ENCODE measurements around the gene AMPD2.

The AMPD2 gene

DNA sequence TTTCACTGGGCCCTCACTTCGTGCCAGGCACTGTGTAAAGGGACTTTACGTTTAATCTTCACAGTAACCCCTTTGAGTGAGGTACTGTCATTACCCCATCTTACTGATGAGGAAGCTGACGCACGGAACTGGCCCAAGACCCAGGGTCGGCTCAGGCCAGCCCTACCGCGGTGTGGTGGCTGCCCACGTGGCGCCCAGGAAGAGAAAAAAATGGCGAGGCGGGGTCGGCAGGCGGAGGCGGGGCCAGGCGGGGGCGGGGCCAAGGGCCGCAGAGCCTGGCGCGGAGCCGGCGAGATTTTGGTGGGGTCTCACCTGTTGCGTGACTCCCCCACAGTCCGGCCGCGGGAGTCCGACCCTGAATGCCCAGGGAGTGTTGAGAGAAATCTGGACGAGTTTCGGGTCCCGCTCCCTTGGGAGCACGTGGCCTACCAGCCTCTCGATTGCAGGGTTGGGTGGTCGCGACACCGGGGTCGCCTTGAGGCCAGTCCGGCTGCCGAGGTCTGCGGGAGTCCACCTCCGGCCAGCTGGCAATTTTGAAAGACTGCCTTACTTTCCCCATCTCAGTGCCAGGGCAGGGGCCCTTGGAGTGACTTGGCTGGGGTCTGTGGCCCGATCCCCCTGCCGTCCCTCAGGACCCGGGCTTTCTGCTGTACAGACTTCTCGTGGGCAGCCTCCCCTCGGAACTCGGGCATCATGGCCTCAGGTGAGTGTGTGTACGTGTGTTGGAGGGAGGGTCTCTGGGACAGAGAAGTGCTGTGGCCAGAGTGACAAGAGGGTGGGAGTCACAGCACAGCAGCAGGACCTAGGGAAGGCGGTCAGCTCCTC is at the start of gene AMPD2, which contains the start of gene GNAT2:
Gene AMPD2 (plus strand): TSS at position 262 of the 825 bp plus-strand sequence. CDS start 1,339 bp downstream, outside the sequence.
Gene GNAT2 (minus strand): TSS at position 41 of the 825 bp plus-strand sequence. CDS start 6,746 bp downstream, outside the sequence.
- peak; percentile 75 for DNase-seq (ENCODE audit: low read depth)

DNA sequence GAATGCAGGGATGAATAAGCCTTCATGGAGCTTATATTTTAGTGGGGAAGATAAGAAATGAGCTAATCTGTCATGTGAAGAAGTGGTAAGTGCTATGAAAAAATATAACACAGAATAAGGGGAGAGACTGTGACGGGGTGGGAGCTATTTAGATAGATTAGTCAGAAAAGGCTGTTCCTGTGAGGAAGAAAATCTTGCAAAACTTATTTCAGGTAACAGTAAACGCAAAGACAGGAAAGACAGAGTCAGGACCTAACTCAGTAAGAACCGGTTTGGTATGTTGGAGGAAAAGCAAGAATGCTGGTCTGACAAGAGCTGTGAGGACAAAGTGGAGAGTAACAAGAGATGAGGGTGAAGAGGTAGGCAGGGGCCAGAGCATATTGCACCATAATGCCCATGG is 49.2 kb upstream of the AMPD2 start:
- no peak for DNase-seq (ENCODE audit: low read depth)

DNA sequence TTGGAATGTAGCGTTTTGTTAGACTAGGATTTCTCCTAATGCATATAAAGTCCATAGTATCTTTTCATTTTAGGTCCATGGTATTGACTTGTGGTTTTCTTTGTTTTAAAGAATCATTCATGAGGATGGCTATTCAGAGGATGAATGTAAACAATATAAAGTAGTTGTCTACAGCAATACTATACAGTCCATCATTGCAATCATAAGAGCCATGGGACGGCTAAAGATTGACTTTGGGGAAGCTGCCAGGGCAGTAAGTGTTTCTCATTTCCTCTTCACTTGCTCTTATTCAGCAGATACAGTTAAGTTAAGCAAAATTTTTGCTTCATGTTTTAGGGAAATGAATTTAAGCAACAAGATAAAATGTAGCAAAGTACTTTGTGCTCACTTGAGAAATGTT is 45.9 kb upstream of the AMPD2 start:
- DNase-seq (ENCODE audit: low read depth), result no peak

DNA sequence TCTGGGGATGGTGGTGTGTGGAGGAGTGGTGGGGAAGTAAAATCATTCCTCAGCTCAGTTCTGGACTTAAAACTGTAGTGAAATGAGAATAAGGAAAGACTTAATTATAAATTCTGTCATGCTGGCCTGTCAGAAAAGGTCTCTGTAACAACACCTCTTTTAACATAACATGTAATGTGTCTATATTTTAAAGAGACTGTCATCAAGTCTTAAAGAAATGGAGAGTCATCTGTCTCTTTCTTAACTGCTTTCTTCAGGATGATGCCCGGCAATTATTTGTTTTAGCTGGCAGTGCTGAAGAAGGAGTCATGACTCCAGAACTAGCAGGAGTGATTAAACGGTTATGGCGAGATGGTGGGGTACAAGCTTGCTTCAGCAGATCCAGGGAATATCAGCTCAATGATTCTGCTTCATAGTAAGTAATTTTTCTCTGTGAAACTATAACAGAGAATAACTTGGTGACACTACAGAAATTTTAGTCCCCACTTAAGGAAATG is 40.6 kb upstream of the AMPD2 start:
- DNase-seq (ENCODE audit: low read depth), result no peak

DNA sequence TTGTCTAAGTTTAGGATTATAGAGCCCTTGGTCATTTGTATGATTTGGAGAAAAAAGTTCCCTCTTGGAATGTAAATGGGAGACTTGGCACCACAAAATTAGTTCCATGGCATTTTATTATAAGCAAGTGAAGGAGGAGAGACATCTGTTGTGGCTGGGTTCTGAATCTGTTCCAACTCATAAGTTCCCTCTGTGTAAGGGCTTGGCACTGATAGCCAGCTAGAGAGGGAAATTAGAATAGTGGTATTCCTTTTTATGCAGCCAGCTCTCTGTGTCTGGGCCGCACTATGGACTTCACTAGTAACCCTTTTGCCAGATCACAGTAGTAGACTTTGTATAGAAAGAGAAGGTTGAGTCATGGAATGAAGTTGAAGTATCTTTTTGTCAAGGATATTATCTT is 40.1 kb upstream of the AMPD2 start:
- peak; percentile 20 for DNase-seq (ENCODE audit: low read depth)

DNA sequence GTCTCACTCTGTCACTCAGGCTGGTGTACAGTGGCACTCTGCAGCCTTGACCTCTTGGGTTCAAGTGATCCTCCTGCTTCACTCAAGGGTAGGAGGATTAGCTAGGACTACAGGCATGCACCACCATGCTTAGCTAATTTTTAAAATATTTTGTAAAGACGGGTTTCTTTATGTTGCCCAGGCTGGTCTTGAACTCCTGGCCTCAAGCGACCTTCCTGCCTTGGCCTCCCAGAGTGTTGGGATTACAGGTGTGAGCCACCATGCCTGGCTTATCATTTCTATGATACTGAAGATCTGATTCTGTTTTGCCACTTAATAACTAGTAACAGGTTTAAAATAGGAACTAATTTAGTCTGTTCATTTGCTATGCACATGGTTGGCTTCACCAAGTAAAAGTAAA is 37.6 kb upstream of the AMPD2 start:
- DNase-seq (ENCODE audit: low read depth), result no peak

DNA sequence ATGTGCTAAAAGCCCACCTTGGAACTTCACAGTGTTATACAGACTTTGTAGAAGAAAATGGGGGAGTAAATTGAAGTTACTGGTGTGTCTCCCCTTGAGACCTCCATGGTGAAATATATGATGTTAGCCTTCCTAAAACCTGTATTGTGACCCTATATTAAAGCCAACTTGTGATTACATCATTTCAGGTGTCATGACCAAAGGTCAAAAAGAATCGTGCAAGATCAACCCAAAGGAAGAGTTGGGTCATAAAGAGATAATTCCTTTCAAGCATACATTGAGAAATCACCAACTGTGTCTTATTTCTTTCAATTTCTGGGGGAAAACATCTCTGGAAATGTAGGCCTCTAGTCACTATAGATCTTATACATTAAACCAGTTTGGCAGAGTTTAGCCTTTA is 34.9 kb upstream of the AMPD2 start:
- no peak for DNase-seq (ENCODE audit: low read depth)

DNA sequence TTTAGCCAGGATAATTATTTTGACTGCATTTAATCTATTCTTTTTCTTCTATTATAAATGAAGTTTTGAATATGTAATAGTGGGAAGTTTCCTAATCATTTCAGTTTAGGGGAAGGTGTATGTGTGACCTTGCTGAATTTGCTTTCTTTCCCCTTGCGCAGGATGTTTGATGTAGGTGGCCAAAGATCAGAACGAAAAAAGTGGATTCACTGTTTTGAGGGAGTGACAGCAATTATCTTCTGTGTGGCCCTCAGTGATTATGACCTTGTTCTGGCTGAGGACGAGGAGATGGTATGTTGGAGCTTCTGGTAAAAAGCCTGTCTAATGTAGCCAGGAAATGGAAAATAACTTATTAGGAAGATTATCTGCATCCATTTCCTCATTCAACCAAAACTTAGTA is 33.6 kb upstream of the AMPD2 start:
- DNase-seq (ENCODE audit: low read depth), result no peak

DNA sequence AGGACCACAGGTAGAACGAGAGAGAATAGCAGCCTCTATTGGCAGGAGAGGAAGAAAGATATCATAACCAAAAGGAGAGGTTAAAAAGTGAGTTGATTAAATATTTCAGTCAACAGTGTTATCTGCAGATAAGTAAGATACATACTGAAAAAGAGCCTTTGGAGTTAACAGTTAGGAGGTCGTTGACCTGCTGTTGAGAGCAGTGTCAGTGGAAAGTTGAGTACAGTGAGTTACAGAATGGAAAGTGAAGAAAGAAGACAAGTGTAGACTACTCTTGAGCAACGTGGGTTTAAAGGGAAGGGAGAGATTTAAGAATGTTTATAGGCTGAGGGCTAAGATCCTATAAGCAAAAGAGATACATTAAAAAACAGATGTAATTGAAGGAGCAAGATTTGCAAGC is 30.5 kb upstream of the AMPD2 start:
- DNase-seq (ENCODE audit: low read depth), result no peak

DNA sequence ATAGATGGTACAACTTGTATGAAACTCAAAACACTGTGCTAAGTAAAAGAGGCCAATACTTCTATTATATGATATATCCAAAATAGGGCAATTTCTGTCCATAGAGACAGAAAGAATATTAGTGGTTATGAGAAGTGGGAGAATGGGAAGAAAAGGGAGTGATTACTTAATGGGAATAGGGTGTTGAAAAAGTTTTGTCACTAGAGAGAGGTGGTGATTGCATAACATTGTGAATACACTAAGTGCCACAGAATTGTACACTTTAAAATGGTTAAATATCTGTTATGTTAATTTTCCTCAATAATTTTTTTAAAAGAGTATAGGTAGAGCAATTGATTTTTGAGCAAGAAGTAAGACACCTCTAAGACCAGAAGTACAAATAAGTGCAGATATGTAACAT is 30.0 kb upstream of the AMPD2 start:
- no peak for DNase-seq (ENCODE audit: low read depth)

DNA sequence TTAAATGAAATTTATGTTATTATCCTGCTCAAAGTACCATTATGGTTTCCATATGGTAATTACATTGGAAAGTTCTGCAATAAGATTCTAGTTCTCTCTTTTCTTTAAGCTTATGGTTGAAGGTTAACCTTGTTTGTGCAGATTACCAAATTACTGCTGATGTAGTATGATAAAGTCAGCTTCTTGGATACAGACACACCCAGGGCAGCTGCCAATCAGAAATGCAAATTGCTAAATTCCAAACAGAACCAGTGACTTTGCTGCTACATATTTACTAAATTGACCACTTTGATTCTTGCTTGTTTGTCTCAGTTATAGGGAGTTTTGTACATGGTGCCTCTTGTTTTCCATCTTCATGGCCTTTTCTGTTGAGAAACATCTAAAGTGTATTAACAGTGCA is 26.7 kb upstream of the AMPD2 start:
- no peak for DNase-seq (ENCODE audit: low read depth)

DNA sequence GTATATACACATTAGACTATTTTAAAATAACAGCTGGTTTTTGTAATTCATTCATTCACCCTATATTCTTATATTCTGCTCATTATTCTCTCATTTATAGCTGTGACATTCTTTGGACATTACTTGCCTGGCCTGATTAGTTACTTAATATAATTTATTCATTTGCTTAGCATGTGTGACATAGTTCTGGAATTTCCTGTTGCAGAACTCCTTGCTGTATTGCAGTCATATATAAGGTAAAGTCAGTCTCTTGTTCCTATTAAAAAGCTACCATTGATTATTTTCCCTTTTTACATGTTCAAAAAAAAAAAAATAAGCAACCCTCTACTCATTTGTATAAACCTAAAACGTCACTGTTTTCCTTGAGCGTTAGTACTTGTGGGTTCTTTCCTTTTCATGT is 24.1 kb upstream of the AMPD2 start:
- no peak for DNase-seq (ENCODE audit: low read depth)

DNA sequence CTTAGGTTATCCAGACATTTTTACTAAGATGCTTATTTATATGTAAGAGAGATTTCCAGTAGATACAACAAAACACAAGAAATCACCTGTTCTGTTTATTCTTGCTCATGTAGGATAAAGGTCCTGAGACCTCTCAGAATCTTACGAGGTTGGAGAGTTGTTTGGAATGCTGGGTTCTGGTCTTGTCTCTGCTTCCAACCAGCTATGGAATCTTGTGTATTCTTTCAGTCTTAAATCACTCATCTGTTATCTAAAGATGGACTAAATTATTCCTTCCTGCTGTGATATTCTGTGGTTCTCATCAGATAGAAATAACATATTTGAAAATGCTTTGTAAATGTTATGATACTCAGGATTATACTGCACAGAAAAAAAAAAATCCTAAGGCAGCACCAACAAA is 21.5 kb upstream of the AMPD2 start:
- no peak for DNase-seq (ENCODE audit: low read depth)

DNA sequence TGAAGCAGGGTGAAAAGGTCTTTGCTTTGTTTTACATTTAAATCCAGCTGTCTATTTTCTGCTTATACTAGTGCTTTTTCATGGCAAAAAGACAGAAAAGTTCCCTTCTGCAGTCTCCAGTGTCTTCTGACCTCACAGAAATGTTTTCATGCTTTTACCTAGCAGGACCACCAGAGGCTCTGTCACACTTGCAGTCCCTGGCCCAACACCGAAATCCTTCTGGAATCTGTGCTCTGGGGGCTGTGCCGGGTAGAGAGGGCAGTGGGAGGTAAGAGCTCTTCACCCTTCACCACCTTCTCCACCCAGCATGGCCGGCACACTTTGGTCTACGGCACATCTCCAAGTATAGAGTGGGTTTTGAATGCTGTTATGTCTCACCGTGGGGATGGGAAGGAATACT is 21.0 kb upstream of the AMPD2 start:
- DNase-seq (ENCODE audit: low read depth), result no peak

DNA sequence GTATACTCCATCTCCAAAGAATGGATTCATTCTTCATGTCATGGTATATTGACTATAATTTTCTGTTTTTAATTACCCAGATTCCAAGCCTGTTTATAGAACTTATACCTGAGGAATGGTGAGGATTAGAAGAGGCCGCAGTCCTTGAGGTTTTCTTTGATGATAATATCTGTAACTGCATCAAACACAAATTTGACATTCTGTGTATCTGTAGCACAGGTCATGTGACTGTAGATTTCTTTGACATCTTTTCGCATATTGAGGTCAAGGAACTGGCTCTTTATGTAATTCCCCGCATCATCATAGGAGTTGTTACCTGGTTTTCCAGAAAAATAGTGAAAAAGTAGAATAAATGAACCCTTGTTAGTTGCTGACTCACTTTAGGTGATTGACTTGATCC is 16.4 kb upstream of the AMPD2 start:
- no peak for DNase-seq (ENCODE audit: low read depth)

DNA sequence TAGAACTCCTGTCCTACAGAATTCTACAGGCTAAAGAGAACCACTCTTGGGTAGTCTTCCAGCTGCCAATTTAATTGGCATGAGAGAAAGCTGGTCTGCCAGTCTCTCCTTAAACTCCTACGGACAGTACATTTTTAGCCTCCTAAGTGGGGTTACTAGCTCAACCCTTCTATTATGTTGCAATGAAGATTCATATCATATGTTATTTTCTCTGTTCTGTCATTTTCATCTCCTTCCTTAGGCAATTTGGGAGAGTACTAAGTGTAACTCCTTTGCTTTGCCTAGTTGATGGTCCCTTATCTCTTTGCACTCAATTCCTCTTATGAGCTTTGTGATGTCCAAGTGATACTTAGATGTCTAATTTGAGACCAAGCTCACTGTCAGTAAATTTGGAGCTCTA is 14.3 kb upstream of the AMPD2 start:
- DNase-seq (ENCODE audit: low read depth), result no peak

DNA sequence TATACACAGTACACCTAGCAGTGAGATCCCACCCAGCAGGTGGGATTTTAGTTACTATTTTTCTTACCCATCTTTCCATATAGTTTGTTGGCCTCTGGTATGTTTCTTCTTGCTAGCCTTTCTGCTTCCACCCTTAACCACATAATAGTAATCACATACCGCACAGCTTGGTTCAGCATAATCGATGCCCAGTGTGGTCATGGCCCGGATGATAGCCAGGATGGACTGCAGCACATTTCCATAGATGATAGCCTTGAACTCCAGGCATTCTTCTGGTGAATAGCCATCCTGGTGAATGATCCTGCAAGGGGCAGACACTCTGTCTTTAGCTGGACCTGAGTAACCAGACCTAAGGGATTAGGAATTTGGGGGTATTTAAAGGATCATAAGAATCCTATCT is 9.8 kb upstream of the AMPD2 start:
- no peak for DNase-seq (ENCODE audit: low read depth)

DNA sequence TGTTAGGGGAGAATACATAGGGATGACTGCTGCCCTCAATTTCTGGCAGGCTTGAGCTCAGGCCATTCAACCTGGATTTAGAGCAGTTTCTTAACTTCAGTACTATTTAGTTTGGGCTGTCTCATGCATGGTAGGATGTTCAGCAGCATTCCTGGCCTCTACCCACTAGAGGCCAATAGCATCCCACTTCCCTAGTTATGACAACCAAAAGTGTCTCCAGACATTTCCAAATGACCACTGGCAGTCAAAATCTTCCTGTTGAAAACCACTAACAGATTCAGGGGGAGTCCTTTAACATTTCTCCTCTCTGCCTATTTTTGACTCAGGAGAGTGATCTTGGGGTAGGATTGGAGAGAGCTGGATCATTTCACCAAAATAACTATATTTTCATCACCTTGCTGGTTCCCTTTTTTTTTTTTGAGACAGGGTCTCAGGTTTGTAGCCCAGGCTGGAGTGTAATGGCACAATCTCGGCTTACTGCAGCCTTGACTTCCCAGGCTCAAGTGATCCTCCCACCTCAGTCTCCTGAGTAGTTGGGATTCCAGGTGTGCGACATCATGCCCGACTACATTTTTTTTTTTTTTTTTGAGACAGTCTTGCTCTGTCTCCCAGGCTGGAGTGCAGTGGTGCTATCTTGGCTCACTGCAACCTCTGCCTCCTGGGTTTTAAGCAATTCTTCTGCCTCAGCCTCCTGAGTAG is 8.9 kb upstream of the AMPD2 start:
- no peak for DNase-seq (ENCODE audit: low read depth)

DNA sequence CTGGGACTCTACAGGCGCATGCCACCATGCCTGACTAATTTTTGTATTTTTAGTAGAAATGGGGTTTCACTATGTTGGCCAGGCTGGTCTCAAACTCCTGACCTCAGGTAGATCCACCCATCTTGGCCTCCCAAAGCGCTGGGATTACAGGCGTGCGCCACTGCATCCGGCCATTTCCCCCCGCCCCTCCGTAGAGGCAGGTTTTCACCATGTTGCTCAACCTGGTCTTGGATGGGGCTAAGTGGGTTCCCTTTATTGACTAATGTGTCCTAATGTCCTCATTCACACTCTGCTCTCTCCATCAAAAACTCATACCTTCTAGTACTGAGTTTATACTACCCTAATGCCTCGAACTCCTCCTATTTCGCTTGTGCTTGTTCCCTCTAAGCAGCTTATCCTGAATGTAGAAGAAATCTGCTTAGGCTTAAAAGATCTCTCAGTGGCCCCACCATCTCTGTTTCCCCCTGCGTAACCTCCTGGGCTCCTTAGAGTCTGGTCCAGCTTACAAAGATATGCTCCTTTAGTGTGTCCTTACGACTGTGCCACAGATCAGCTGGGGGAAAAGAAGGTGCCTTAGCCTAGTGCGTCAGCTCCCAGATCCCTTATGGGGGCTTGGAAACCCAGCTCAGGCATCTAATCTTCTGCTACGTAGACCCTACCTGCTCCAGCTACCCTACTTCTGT is 8.2 kb upstream of the AMPD2 start:
- no peak for DNase-seq (ENCODE audit: low read depth)

DNA sequence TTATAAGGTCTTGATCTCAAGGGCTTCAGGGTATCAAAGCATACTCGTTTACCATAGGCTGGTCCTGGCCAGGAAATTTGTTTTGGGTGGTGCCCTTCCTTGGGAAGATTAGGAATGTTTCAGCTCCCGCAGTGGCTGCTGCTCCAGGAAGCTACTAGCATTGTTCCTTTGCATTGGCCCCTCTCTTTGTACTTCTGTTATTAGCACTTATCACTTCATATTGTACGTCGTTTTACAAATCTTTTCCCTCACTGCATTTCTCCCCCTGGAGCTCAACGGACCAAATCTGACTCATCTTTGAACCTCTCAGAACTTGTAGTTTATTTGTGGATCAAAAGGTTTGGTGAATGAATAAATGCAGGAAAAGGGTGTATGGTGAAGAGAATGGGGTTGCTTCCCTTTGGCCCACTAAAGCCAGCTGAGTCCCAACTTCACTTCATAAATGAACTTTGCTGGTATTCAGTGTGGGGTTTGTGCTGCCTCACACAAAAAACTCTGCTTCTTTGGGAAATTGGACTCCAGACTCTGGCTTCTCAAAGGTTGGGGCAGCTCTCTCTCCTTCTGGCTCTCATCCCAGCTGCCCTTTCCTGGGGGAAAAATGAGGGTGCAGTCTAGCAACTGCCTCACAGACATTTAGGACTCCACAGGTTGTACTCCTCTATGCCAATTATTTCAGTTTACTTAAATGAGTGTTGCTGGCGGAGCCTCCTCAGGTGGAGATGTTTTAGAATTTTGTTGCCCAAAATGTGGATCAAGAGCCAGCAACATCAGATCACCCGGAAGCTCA is 6.1 kb upstream of the AMPD2 start:
- DNase-seq (ENCODE audit: low read depth), result no peak

DNA sequence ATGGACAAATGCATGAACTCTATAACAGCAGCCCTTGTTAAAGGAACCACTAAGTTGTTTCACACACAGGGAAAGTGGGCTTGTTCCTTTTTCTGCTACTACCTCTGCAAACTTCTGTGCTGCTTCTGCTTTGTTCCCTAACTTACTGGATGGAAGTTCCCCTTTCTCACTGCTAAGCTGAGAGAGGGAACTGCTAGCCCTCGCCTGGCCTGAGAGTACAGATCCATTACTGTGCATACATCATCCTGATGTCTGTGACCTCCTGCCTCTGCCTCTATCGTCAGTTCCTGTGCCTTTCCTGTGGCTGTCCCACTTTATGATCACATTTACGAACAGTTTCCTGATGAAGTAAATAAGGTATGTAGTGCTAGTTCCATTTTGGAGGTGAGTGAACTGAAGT is 3.8 kb upstream of the AMPD2 start:
- no peak for DNase-seq (ENCODE audit: low read depth)

DNA sequence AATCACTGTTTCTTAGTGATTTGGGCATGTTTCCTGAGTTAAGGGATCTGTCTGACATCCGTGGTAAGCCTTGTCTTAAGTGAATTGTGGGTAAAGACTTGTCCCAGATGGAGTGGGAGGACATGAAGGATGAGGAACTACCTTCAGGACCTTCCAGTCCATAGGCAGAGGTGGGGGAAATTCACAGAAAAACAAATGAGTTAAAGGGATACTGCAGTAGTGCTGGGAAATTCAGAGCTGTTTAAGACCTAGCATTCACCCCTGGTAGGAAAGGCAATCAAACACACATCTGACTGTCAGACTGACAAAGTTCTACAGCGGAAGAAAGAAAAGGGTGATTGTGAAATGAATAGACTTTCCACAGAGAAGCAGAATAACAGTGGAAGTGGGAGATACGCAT is 3.2 kb upstream of the AMPD2 start:
- DNase-seq (ENCODE audit: low read depth), result no peak
